MM.1S (cell line): ENCODE measurements around the gene COL6A3.

ENCODE experiments used
- EZH2 ChIP-seq: fragments of 300-600 bp; sonication (generic); optimal IDR thresholded peaks from 2 replicates; pipeline ENCODE3; 2017; ENCODE audit warnings: low read depth, mild to moderate bottlenecking, antibody characterized with exemption, low read length, mixed read lengths
- EZH2phosphoT487 ChIP-seq: fragments of 300-600 bp; sonication (generic); IDR thresholded peaks from 2 replicates; pipeline ENCODE4 v1.6.1; 2018; ENCODE audit warnings: antibody characterized with exemption, low read length
- TF ChIP-seq, protein P1 (sequence below): fragments of 300-600 bp; sonication (generic); IDR thresholded peaks from 2 replicates; pipeline ENCODE4 v1.5.1; 2016; ENCODE audit warnings: antibody characterized with exemption, low read length, mixed read lengths

DNA sequence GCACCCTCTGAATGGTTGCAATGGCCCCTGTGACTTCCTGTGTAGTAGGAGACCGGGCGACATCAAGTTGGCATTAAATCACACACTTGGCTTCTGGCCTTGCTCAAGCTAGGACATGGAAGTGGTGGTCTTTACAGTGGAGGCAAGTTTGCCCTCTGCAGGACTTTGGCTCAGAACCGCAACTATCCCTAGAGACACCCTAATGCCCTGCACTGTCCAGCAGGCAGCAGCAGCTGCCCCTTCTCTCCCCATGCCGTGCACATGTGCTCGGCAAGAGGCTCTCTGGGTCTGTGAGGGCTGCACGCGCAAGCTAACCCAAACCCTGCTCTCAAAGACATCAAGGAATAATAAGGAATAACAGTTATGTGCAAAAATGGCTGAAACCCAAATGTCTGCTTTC is 106.5 kb downstream of the COL6A3 start:
- TF ChIP-seq EZH2phosphoT487, result no peak
- TF ChIP-seq, protein P1, sequence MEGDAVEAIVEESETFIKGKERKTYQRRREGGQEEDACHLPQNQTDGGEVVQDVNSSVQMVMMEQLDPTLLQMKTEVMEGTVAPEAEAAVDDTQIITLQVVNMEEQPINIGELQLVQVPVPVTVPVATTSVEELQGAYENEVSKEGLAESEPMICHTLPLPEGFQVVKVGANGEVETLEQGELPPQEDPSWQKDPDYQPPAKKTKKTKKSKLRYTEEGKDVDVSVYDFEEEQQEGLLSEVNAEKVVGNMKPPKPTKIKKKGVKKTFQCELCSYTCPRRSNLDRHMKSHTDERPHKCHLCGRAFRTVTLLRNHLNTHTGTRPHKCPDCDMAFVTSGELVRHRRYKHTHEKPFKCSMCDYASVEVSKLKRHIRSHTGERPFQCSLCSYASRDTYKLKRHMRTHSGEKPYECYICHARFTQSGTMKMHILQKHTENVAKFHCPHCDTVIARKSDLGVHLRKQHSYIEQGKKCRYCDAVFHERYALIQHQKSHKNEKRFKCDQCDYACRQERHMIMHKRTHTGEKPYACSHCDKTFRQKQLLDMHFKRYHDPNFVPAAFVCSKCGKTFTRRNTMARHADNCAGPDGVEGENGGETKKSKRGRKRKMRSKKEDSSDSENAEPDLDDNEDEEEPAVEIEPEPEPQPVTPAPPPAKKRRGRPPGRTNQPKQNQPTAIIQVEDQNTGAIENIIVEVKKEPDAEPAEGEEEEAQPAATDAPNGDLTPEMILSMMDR, result no peak
- TF ChIP-seq EZH2, result no peak
